22Rv1 (cell line): Measurements from ENCODE around the gene FRAS1.

Source experiments
- CTCF ChIP-seq: fragments of 450-650 bp; IDR thresholded peaks from 2 replicates; pipeline ENCODE4 v1.5.1; 2017; ENCODE audit warnings: mild to moderate bottlenecking
- ZFX ChIP-seq: fragments of 450-650 bp; IDR thresholded peaks from 2 replicates; pipeline ENCODE4 v1.6.1; 2017; ENCODE audit warnings: antibody characterized with exemption, borderline replicate concordance

DNA sequence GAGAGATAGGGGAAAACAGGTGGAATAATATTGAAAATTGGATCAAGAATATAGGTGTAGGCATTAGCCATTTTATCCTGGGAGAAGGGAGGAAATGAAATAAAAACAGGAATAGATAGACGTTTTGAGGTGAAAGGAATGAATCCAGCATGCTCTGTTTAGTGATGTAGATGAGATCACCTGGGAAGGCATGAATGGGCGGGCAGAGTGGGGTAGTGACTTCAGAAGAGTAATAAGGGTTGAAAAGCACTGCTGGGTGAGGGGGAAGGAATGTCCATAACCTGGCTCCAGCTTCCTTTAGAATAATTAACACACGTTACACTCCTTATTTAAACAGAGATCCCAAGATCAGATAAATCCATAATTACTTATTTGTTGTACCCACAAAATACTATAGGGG lies 303.3 kb downstream of the FRAS1 start:
- TF ChIP-seq ZFX (no peak), CTCF (no peak)
